H9 (cell line): ENCODE results near the gene LY6G5B. TPM values are rescaled to one million over a fixed set of nuclear protein-coding genes. Genes with fewer than 3 reads are reported as not detected.

ENCODE experiments used
- DNase-seq: peaks from one replicate; pipeline ENCODE4 v3.0.0-alpha.2; 2017
- H2AFZ ChIP-seq: one replicate; pipeline ENCODE4 v1.6.1; 2013; ENCODE audit warnings: mild to moderate bottlenecking, low read length, control low read depth, moderate library complexity
- H2AK5ac ChIP-seq: 2 replicates; pipeline ENCODE4 v1.6.1; 2013; ENCODE audit warnings: low read length, control low read depth, mixed read lengths; ENCODE audit not compliant: insufficient read length
- H2BK120ac ChIP-seq: one replicate; pipeline ENCODE4 v1.6.1; 2013; ENCODE audit warnings: low read depth, mild to moderate bottlenecking, low read length, control low read depth, inconsistent platforms; ENCODE audit not compliant: poor library complexity, severe bottlenecking
- H2BK12ac ChIP-seq: 2 replicates; pipeline ENCODE4 v1.6.1; 2013; ENCODE audit warnings: low read length, control low read depth, mixed read lengths, low read depth; ENCODE audit not compliant: insufficient read length
- H2BK15ac ChIP-seq: 2 replicates; pipeline ENCODE4 v1.6.1; 2013; ENCODE audit warnings: low read depth, low read length, control low read depth
- H2BK20ac ChIP-seq: one replicate; pipeline ENCODE4 v1.6.1; 2013; ENCODE audit warnings: low read depth, mild to moderate bottlenecking, low read length, control low read depth, inconsistent platforms; ENCODE audit not compliant: poor library complexity, severe bottlenecking
- H2BK5ac ChIP-seq: 2 replicates; pipeline ENCODE4 v1.6.1; 2013; ENCODE audit warnings: low read length, control low read depth, mixed read lengths; ENCODE audit not compliant: insufficient read length
- H3K14ac ChIP-seq: 2 replicates; pipeline ENCODE4 v1.6.1; 2013; ENCODE audit warnings: low read length, control low read depth; ENCODE audit not compliant: insufficient read depth
- H3K18ac ChIP-seq: 2 replicates; pipeline ENCODE4 v1.6.1; 2013; ENCODE audit warnings: low read depth, mild to moderate bottlenecking, mixed read lengths, low read length, control low read depth; ENCODE audit not compliant: insufficient read length
- H3K23ac ChIP-seq: 2 replicates; pipeline ENCODE4 v1.6.1; 2013; ENCODE audit warnings: low read length, control low read depth, mixed read lengths, low read depth; ENCODE audit not compliant: insufficient read length
- H3K23me2 ChIP-seq: 2 replicates; pipeline ENCODE4 v1.6.1; 2013; ENCODE audit warnings: low read depth, mild to moderate bottlenecking, mixed read lengths, low read length, control low read depth; ENCODE audit not compliant: insufficient read length, poor library complexity, severe bottlenecking
- H3K27ac ChIP-seq: 2 replicates; pipeline ENCODE4 v1.5.1; 2013; ENCODE audit warnings: low read length, control low read depth, mixed read lengths, low read depth; ENCODE audit not compliant: insufficient read length
- H3K27me3 ChIP-seq: 2 replicates; pipeline ENCODE4 v1.6.1; 2013; ENCODE audit warnings: low read length, control low read depth, inconsistent platforms; ENCODE audit not compliant: insufficient read depth
- H3K4ac ChIP-seq: 2 replicates; pipeline ENCODE4 v1.6.1; 2013; ENCODE audit warnings: low read depth, mild to moderate bottlenecking, control low read depth, inconsistent platforms, low read length, moderate library complexity
- H3K4me1 ChIP-seq: 2 replicates; pipeline ENCODE4 v1.6.1; 2013; ENCODE audit warnings: low read length, control low read depth, inconsistent platforms; ENCODE audit not compliant: insufficient read depth
- H3K4me2 ChIP-seq: 2 replicates; pipeline ENCODE4 v1.6.1; 2013; ENCODE audit warnings: low read length, control low read depth, mixed read lengths; ENCODE audit not compliant: insufficient read length, insufficient read depth
- H3K56ac ChIP-seq: 2 replicates; pipeline ENCODE4 v1.6.1; 2013; ENCODE audit warnings: low read depth, mild to moderate bottlenecking, mixed read lengths, low read length, control low read depth; ENCODE audit not compliant: insufficient read length
- H3K79me1 ChIP-seq: 2 replicates; pipeline ENCODE4 v1.6.1; 2013; ENCODE audit warnings: low read depth, mild to moderate bottlenecking, moderate library complexity, low read length, control low read depth, inconsistent platforms; ENCODE audit not compliant: insufficient read depth, poor library complexity, severe bottlenecking
- H3K79me2 ChIP-seq: 2 replicates; pipeline ENCODE4 v1.6.1; 2013; ENCODE audit warnings: low read length, control low read depth, inconsistent platforms; ENCODE audit not compliant: insufficient read depth
- H3K9ac ChIP-seq: 2 replicates; pipeline ENCODE4 v1.6.1; 2013; ENCODE audit warnings: low read length, control low read depth, mixed read lengths; ENCODE audit not compliant: insufficient read length; ENCODE audit errors: extremely low read depth
- H3K9me3 ChIP-seq: one replicate; pipeline ENCODE4 v1.6.1; 2013; ENCODE audit warnings: low read depth, low read length, inconsistent platforms; ENCODE audit not compliant: control insufficient read depth
- H3T11ph ChIP-seq: one replicate; pipeline ENCODE4 v1.6.1; 2013; ENCODE audit warnings: mild to moderate bottlenecking, low read length, control low read depth, inconsistent platforms
- H4K20me1 ChIP-seq: one replicate; pipeline ENCODE4 v1.6.1; 2013; ENCODE audit not compliant: control insufficient read depth, insufficient read length, insufficient read depth
- H4K5ac ChIP-seq: 2 replicates; pipeline ENCODE4 v1.6.1; 2013; ENCODE audit warnings: low read depth, mild to moderate bottlenecking, mixed read lengths, low read length, control low read depth; ENCODE audit not compliant: insufficient read length
- H4K8ac ChIP-seq: replicated peaks from 2 replicates; pipeline ENCODE4 v1.6.1; 2013; ENCODE audit warnings: low read length, control low read depth, mixed read lengths, low read depth; ENCODE audit not compliant: insufficient read length
- H4K91ac ChIP-seq: 2 replicates; pipeline ENCODE4 v1.6.1; 2013; ENCODE audit warnings: low read depth, mild to moderate bottlenecking, moderate library complexity, mixed read lengths, low read length, control low read depth; ENCODE audit not compliant: insufficient read length
- H3K27ac Mint-ChIP-seq, 3 experiments: 2 replicates in 2 of 3; 3 replicates in 1 of 3; pipeline ENCODE4 v1.8.0; 2020 to 2021; ENCODE audit warnings: mixed read lengths in 3 of 3, mild to moderate bottlenecking in 1 of 3, moderate library complexity in 1 of 3
- H3K27me3 Mint-ChIP-seq: 2 replicates; pipeline ENCODE4 v1.8.0; 2021; ENCODE audit warnings: low read depth, mild to moderate bottlenecking, moderate library complexity, mixed read lengths
- H3K36me3 Mint-ChIP-seq, 3 experiments: 2 replicates in 2 of 3; 3 replicates in 1 of 3; pipeline ENCODE4 v1.8.0; 2020 to 2021; ENCODE audit warnings: low read depth in 3 of 3, mixed read lengths in 3 of 3; ENCODE audit not compliant: insufficient read depth in 1 of 3
- H3K4me1 Mint-ChIP-seq, 2 experiments: 2 replicates each; pipeline ENCODE4 v1.8.0; 2020; ENCODE audit warnings: mixed read lengths in 2 of 2
- H3K4me3 Mint-ChIP-seq, 2 experiments: 2 replicates in 1 of 2; 3 replicates in 1 of 2; pipeline ENCODE4 v1.8.0; 2020 to 2021; ENCODE audit warnings: mild to moderate bottlenecking in 2 of 2, mixed read lengths in 2 of 2, moderate library complexity in 1 of 2
- H3K9me3 Mint-ChIP-seq, 2 experiments: 2 replicates in 1 of 2; 3 replicates in 1 of 2; pipeline ENCODE4 v1.8.0; 2020; ENCODE audit warnings: mild to moderate bottlenecking in 2 of 2, mixed read lengths in 2 of 2, moderate library complexity in 1 of 2
- WGBS: extraction: QIAGEN DNeasy Blood & Tissue Kit; methylation state at CpG from one replicate; pipeline ENCODE4 v1.1.7; 2013; ENCODE audit warnings: missing lambda C conversion rate, low lambda C conversion rate, mixed read lengths; ENCODE audit not compliant: insufficient read length; ENCODE audit errors: extremely low coverage; 5-methylcytosine and 5-hydroxymethylcytosine counted together
- total RNA-seq: library from RNA; stranded (reverse); gene quantifications from 2 replicates; pipeline ENCODE4 v1.2.1, GENCODE V29; 2021
- TF ChIP-seq, protein P1 (sequence below): fragments of 200-600 bp; sonication (generic); conservative IDR thresholded peaks from 3 replicates; pipeline ENCODE4 v1.8.0; 2021; ENCODE audit warnings: antibody characterized with exemption, mild to moderate bottlenecking

The LY6G5B gene
- total RNA-seq, 1 experiment from 2014 or later = 21.6 TPM

- no peak overlapping the region for H2BK5ac ChIP-seq
- peaks cover 7% of the 10 kb centered on the region for H3K79me1 ChIP-seq
- H3K9me3 ChIP-seq = no peaks in the 10 kb centered on the region
- no peak overlapping the region for H2AFZ ChIP-seq
- no peak overlapping the region for H4K91ac ChIP-seq
- Mint-ChIP-seq H3K9me3 (no peaks in the 10 kb centered on the region), H3K36me3 (peaks cover 35 to 55% (median 48%) of the 10 kb centered on the region in 3 experiments), H3K27me3 (no peaks in the 10 kb centered on the region), H3K4me1 (peaks cover 8 to 20% of the 10 kb centered on the region in 2 experiments), H3K27ac (peak overlapping the region; percentile 94 to 100 (median 100)), H3K4me3 (peak overlapping the region; percentile 83 to 95)
- no peaks in the 10 kb centered on the region for H3K27me3 ChIP-seq
- H4K5ac ChIP-seq = no peak overlapping the region
- no peaks in the 10 kb centered on the region for H3K4me1 ChIP-seq
- peak overlapping the region; percentile 66 for H3K4me2 ChIP-seq
- H3K14ac ChIP-seq = peak overlapping the region; percentile 82
- peak; percentile 89 for DNase-seq
- no peak overlapping the region for H2BK20ac ChIP-seq
- H2BK12ac ChIP-seq = no peak overlapping the region
- peak overlapping the region; percentile 87 for H3K18ac ChIP-seq
- peaks cover 9% of the 10 kb centered on the region; the same call in 1 of the 2 replicates for H3K79me2 ChIP-seq
- no peak overlapping the region for H3K56ac ChIP-seq
- no peak overlapping the region for H2AK5ac ChIP-seq
- peaks cover 11% of the 10 kb centered on the region for H3K23me2 ChIP-seq
- H3K4ac ChIP-seq = no peak overlapping the region
- H3K23ac ChIP-seq = no peak overlapping the region
- TF ChIP-seq, protein P1, sequence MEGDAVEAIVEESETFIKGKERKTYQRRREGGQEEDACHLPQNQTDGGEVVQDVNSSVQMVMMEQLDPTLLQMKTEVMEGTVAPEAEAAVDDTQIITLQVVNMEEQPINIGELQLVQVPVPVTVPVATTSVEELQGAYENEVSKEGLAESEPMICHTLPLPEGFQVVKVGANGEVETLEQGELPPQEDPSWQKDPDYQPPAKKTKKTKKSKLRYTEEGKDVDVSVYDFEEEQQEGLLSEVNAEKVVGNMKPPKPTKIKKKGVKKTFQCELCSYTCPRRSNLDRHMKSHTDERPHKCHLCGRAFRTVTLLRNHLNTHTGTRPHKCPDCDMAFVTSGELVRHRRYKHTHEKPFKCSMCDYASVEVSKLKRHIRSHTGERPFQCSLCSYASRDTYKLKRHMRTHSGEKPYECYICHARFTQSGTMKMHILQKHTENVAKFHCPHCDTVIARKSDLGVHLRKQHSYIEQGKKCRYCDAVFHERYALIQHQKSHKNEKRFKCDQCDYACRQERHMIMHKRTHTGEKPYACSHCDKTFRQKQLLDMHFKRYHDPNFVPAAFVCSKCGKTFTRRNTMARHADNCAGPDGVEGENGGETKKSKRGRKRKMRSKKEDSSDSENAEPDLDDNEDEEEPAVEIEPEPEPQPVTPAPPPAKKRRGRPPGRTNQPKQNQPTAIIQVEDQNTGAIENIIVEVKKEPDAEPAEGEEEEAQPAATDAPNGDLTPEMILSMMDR = no peak
- no CpG with 5 or more reads among the region's 29 CpGs for WGBS
- no peak overlapping the region for H2BK120ac ChIP-seq
- H4K8ac ChIP-seq = no peak overlapping the region
- H4K20me1 ChIP-seq = no peaks in the 10 kb centered on the region
- H2BK15ac ChIP-seq = no peak overlapping the region
- H3K9ac ChIP-seq = peak overlapping the region; percentile 45
- H3T11ph ChIP-seq = no peak overlapping the region
- peak overlapping the region; percentile 84 for H3K27ac ChIP-seq
These were observed 18.1 kb upstream of the LY6G5B start for GRCh38 chr6:31651602-31652191.
